Measurements from ENCODE around the gene BLOC1S2. TPM values are rescaled to one million over a fixed set of nuclear protein-coding genes. Genes with fewer than 3 reads are reported as not detected.

BLOC1S2 gene
- total RNA-seq, 2 donors from 2014 or later, result 18.0 to 30.0 TPM

DNA sequence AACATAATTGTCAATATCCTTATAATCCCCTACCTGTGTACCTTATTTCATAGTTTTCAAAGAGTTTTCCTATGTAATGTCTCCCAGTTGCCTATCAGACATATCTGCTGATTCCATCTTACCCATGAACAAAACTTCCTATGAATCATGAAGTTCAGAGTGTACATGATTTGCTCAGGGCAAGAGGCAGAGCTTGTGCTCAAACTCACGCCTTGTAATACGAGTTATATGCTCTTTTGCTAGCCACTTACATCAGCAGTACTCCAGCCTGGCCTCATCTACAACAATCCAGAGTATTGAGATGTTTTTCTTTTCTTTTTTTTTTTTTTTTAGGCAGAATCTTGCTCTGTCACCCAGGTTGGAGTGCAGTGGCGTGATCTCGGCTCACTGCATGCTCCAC, 31.7 kb upstream of the BLOC1S2 start:
- H3K27me3 ChIP-seq, result no peaks in the 10 kb centered on the region

DNA sequence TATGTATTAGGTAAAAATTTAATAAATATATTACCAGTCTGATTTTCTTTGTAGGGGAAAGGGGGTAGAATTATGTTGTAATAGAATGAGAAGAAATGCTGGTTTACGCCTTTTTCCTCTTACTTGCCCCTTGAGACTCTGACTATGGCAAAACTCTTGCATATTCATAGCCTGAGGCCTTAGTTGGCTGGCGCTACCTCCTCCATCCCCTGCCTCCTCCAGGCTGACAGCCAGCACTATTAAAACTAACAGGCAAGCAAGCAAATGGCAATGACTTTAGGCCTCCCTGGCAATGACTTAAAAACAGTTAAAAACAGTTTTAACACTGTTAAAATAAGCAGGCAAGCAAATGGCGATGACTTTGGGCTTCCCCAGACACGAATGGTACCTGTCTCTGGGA, 29.1 kb upstream of the BLOC1S2 start:
- Histone ChIP-seq H3K4me3 (no peak overlapping the region), H3K36me3 (no peaks in the 10 kb centered on the region), H3K27me3 (no peaks in the 10 kb centered on the region), H3K4me1 (no peaks in the 10 kb centered on the region), H3K9me3 (no peaks in the 10 kb centered on the region), H3K27ac (no peak overlapping the region)
- no peak for TF ChIP-seq CTCF (IDR thresholded peaks at IDR 0.05)
- DNase-seq (ENCODE audit: low spot score), result no peak

More for the DNA sequence above, 31.7 kb upstream of the BLOC1S2 start:
- no peak for DNase-seq (ENCODE audit: low spot score)
- Histone ChIP-seq H3K36me3 (no peaks in the 10 kb centered on the region), H3K27ac (no peak overlapping the region), H3K9me3 (no peaks in the 10 kb centered on the region), H3K4me1 (no peaks in the 10 kb centered on the region), H3K4me3 (no peak overlapping the region)
- TF ChIP-seq CTCF (IDR thresholded peaks at IDR 0.05), result no peak

GRCh38 chr10:100311298-100311697, 24.8 kb upstream of the BLOC1S2 start:
- no peaks in the 10 kb centered on the region for H3K9me3 ChIP-seq
- H3K36me3 ChIP-seq, result no peaks in the 10 kb centered on the region
- no peaks in the 10 kb centered on the region for H3K27me3 ChIP-seq
- no peak overlapping the region for H3K27ac ChIP-seq
- no peak for TF ChIP-seq CTCF (IDR thresholded peaks at IDR 0.05)
- no peaks in the 10 kb centered on the region for H3K4me1 ChIP-seq
- H3K4me3 ChIP-seq, result no peak overlapping the region
- no peak for DNase-seq (ENCODE audit: low spot score)

DNA sequence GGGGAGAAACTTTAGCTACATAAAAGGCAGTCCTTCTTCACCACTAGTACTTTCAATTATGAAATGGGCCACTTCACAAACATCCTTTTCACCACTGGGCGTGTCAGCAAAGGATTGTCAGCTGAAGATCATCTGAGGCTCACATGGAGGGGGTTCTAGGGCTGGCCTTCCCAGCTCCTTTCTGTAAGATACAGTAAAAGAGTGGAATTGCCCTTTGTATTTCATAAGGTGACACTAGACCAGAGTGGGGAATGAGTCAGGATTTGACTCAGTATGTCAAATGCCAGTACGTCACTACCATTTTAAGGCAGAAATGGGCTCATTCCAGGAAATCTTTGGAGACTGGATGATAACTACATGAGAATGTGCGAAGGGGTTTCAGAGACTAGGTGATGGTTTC, 21.2 kb upstream of the BLOC1S2 start:
- Histone ChIP-seq H3K27ac (no peak overlapping the region), H3K4me1 (no peaks in the 10 kb centered on the region), H3K4me3 (no peak overlapping the region), H3K36me3 (no peaks in the 10 kb centered on the region), H3K9me3 (no peaks in the 10 kb centered on the region), H3K27me3 (no peaks in the 10 kb centered on the region)
- no peak for DNase-seq (ENCODE audit: low spot score)
- TF ChIP-seq CTCF (IDR thresholded peaks at IDR 0.05), result no peak

GRCh38 chr10:100306861-100307260, 20.4 kb upstream of the BLOC1S2 start:
- no peak overlapping the region for H3K4me3 ChIP-seq
- no peaks in the 10 kb centered on the region for H3K27me3 ChIP-seq
- H3K36me3 ChIP-seq, result no peaks in the 10 kb centered on the region
- H3K4me1 ChIP-seq, result no peaks in the 10 kb centered on the region
- no peak for TF ChIP-seq CTCF (IDR thresholded peaks at IDR 0.05)
- no peak overlapping the region for H3K27ac ChIP-seq
- no peak for DNase-seq (ENCODE audit: low spot score)
- no peaks in the 10 kb centered on the region for H3K9me3 ChIP-seq

GRCh38 chr10:100304414-100304813, 17.9 kb upstream of the BLOC1S2 start:
- H3K27me3 ChIP-seq, result no peaks in the 10 kb centered on the region

More at GRCh38 chr10:100304414-100304813, 17.9 kb upstream of the BLOC1S2 start:
- no peaks in the 10 kb centered on the region for H3K9me3 ChIP-seq
- H3K4me1 ChIP-seq, result no peaks in the 10 kb centered on the region
- H3K27ac ChIP-seq, result no peak overlapping the region
- no peak overlapping the region for H3K4me3 ChIP-seq
- no peak for DNase-seq (ENCODE audit: low spot score)
- TF ChIP-seq CTCF (IDR thresholded peaks at IDR 0.05), result no peak
- H3K36me3 ChIP-seq, result no peaks in the 10 kb centered on the region
